GM12878 (cell line): ENCODE measurements around the gene MIPOL1. TPM values are rescaled to one million over a fixed set of nuclear protein-coding genes. Genes with fewer than 3 reads are reported as not detected.
"Not testable (repeated sequence)": the region's sequence is repeated elsewhere in the genome, so short reads cannot be mapped to it uniquely, and the experiment has no call there.

Experiments used
- ATAC-seq: fragments of 200-7000 bp; cut with Tn5 transposase; 3 replicates; pipeline ENCODE4 v1.9.1; 2020; ENCODE audit warnings: mild to moderate bottlenecking, moderate library complexity
- BruUV-seq: library from RNA; stranded (reverse); fragments of 400-500 nt; replicated peaks from 2 replicates; lab custom pipeline; 2021; lab: Mats Ljungman, UMichigan
- CTCF ChIA-PET: fragments of 300-600 bp; sonication (Branson Sonifier 250); formaldehyde crosslinking; extraction: SDS; loops from one replicate; lab custom pipeline; 2021; ENCODE audit warnings: inconsistent platforms; lab: Yijun Ruan, JAX
- POLR2A ChIA-PET: fragments of 350-600 bp; formaldehyde crosslinking; extraction: SDS; loops from one replicate; lab custom pipeline; 2021; ENCODE audit warnings: inconsistent platforms; lab: Charles Lee
- RAD21 ChIA-PET: fragments of 300-600 bp; sonication (Branson Sonifier 250); formaldehyde crosslinking; loops from one replicate; lab custom pipeline; 2023; ENCODE audit warnings: antibody characterized with exemption; ENCODE audit not compliant: unreplicated experiment; lab: Charles Lee
- SMC1A ChIA-PET: fragments of 300-600 bp; sonication (Branson Sonifier 250); formaldehyde crosslinking; loops from one replicate; lab custom pipeline; 2023; ENCODE audit not compliant: unreplicated experiment, uncharacterized antibody; lab: Charles Lee
- DNase-seq: peaks from one replicate; pipeline ENCODE4 v3.0.0-alpha.2; 2011; ENCODE audit warnings: low read depth, low spot score
- FAIRE-seq: peaks from 3 replicates; lab custom pipeline; 2011; peaks lifted over from hg19 to GRCh38; lab: Jason Lieb, UNC
- H2AFZ ChIP-seq: 2 replicates; pipeline ENCODE4 v1.6.0; 2011; ENCODE audit warnings: low read depth, low read length, control low read depth; ENCODE audit not compliant: control insufficient read depth
- H3K27ac ChIP-seq: 2 replicates; pipeline ENCODE4 v1.5.1; 2011; ENCODE audit warnings: control low read depth; ENCODE audit not compliant: control insufficient read depth, insufficient read depth
- H3K27me3 ChIP-seq, 2 experiments: replicated peaks in 1 of 2; 2 replicates each; pipeline versions ENCODE4 v1.6.0 to v1.6.1; 2011; ENCODE audit warnings: low read length in 1 of 2; ENCODE audit not compliant: control insufficient read depth in 2 of 2, insufficient read depth in 2 of 2
- H3K36me3 ChIP-seq, 2 experiments: 2 replicates each; pipeline ENCODE4 v1.5.1; 2011; ENCODE audit warnings: low read length in 1 of 2; ENCODE audit not compliant: control insufficient read depth in 2 of 2, insufficient read depth in 2 of 2
- H3K4me1 ChIP-seq: 2 replicates; pipeline ENCODE4 v1.6.1; 2011; ENCODE audit warnings: mild to moderate bottlenecking, low read length, moderate library complexity, mixed read lengths; ENCODE audit not compliant: control insufficient read depth, insufficient read depth
- H3K4me2 ChIP-seq: 2 replicates; pipeline ENCODE4 v1.6.0; 2011; ENCODE audit warnings: control low read depth; ENCODE audit not compliant: control insufficient read depth, insufficient read depth
- H3K4me3 ChIP-seq: fragments of 200-600 bp; sonication (generic); 2 replicates; pipeline ENCODE4 v1.5.1; 2016
- H3K79me2 ChIP-seq: 2 replicates; pipeline ENCODE4 v1.6.0; 2011; ENCODE audit warnings: low read length; ENCODE audit not compliant: control insufficient read depth, insufficient read depth
- H3K9ac ChIP-seq: 2 replicates; pipeline ENCODE4 v1.8.0; 2011; ENCODE audit warnings: low read length, control low read depth, mixed read lengths; ENCODE audit not compliant: control insufficient read depth, insufficient read depth
- H3K9me3 ChIP-seq: replicated peaks from 3 replicates; pipeline ENCODE4 v1.5.1; 2011; ENCODE audit warnings: mild to moderate bottlenecking, low read length; ENCODE audit not compliant: control insufficient read depth, insufficient read depth
- H4K20me1 ChIP-seq: 2 replicates; pipeline ENCODE4 v1.6.0; 2011; ENCODE audit not compliant: control insufficient read depth, insufficient read depth
- EED ChIP-seq: sonication (generic); IDR thresholded peaks from 2 replicates; pipeline ENCODE4 v1.6.1; 2016; ENCODE audit warnings: antibody characterized with exemption, low read depth
- HDAC2 ChIP-seq: fragments of 200-600 bp; sonication (generic); IDR thresholded peaks from 2 replicates; pipeline ENCODE4 v1.6.1; 2017
- MEF2B ChIP-seq: fragments of 450-650 bp; IDR thresholded peaks from 2 replicates; pipeline ENCODE4 v1.6.1; 2018; ENCODE audit warnings: mild to moderate bottlenecking, moderate library complexity; ENCODE audit not compliant: partially characterized antibody, poor library complexity, severe bottlenecking
- POLR2AphosphoS5 ChIP-seq: IDR thresholded peaks from 2 replicates; pipeline ENCODE4 v1.6.1; 2011; ENCODE audit warnings: mild to moderate bottlenecking, low read length, inconsistent platforms
- SIN3A ChIP-seq: IDR thresholded peaks from 2 replicates; pipeline ENCODE4 v1.6.1; 2012; ENCODE audit warnings: low read depth, low read length, improper control_type of control experiment
- TCF3 ChIP-seq: IDR thresholded peaks from 2 replicates; pipeline ENCODE4 v1.6.1; 2012; ENCODE audit warnings: low read depth, mild to moderate bottlenecking, low read length, borderline replicate concordance; ENCODE audit not compliant: insufficient read depth
- ZBTB40 ChIP-seq: fragments of 450-650 bp; IDR thresholded peaks from 2 replicates; pipeline ENCODE4 v1.6.1; 2016; ENCODE audit warnings: mild to moderate bottlenecking, moderate library complexity, borderline replicate concordance
- WGBS: methylation state at CpG from one replicate; pipeline ENCODE4 v1.1.6; 2016; ENCODE audit warnings: low lambda C conversion rate; ENCODE audit not compliant: insufficient replicate concordance, insufficient coverage; ENCODE audit errors: missing lambda C conversion rate; 5-methylcytosine and 5-hydroxymethylcytosine counted together
- in situ Hi-C: fragments of 300-500 bp; cut with MboI; formaldehyde crosslinking; loops from 9 replicates; pipeline ENCODE4 v1.14.3; 2018; ENCODE audit warnings: mixed read lengths
- intact Hi-C: fragments of 100-400 bp; cut with micrococcal nuclease; formaldehyde crosslinking; loops from one replicate; pipeline ENCODE4 v1.14.2; 2022; ENCODE audit not compliant: unreplicated experiment
- polyA plus RNA-seq, 11 experiments: library from polyadenylated mRNA; depleted of rRNA in 4 of 11; unstranded in 6 of 11; stranded (reverse) in 5 of 11; fragments of >200 nt; fragmentation: Nextera tagmentation in 4 of 11; fragmentation: Illumina TruSeq in 1 of 11; extraction: Ambion mirVana in 4 of 11; extraction: Trizol in 1 of 11; gene quantifications; 1 replicate in 1 of 11; 2 replicates in 10 of 11; pipeline versions ENCODE4 v1.2.1 to v1.2.3, GENCODE V29; 2011 to 2016; ENCODE audit warnings: inconsistent platforms in 2 of 11, missing spikeins in 2 of 11, low read depth in 1 of 11
- total RNA-seq, 4 experiments: library from RNA; depleted of rRNA in 3 of 4; stranded (reverse); fragments of >200 nt in 3 of 4; fragmentation: Illumina TruSeq in 1 of 4; extraction: Trizol in 1 of 4; gene quantifications; 2 replicates each; pipeline versions ENCODE4 v1.2.1 to v1.2.3, GENCODE V29; 2013 to 2021

Gene MIPOL1
- total and polyA plus RNA-seq, 10 of the 15 experiments (the other 5 are each of a cell fraction or from before 2014, with no cell fraction given) = 0.06 TPM; not detected in 9

- H3K9ac ChIP-seq = no peak overlapping the region
- no TSS peak for BruUV-seq
- CTCF ChIA-PET = no interaction called here
- no peaks in the 10 kb centered on the region for H3K79me2 ChIP-seq
- H3K27ac ChIP-seq = no peak overlapping the region
- RAD21 ChIA-PET = no interaction called here
- no peaks in the 10 kb centered on the region for H3K27me3 ChIP-seq
- POLR2A ChIA-PET = no interaction called here
- no peak overlapping the region for H3K4me3 ChIP-seq
- DNase-seq = no peak
- H3K9me3 ChIP-seq = no peaks in the 10 kb centered on the region; the same call in 2 of the 3 replicates
- no peak overlapping the region for H2AFZ ChIP-seq
- H3K4me2 ChIP-seq = no peak overlapping the region
- in situ Hi-C loops = no loop called here
- TF ChIP-seq SIN3A (no peak), HDAC2 (no peak), MEF2B (no peak), EED (no peak), TCF3 (no peak), ZBTB40 (no peak), POLR2AphosphoS5 (no peak)
- TF ChIP-seq, all 136 proteins: peak for 0
- Histone ChIP-seq H4K20me1 (no peaks in the 10 kb centered on the region), H3K4me1 (no peaks in the 10 kb centered on the region), H3K36me3 (no peaks in the 10 kb centered on the region)
- no peak for ATAC-seq
- no peak for FAIRE-seq
- SMC1A ChIA-PET = no interaction called here
- intact Hi-C loops = no loop called here
These were observed 259.6 kb downstream of the MIPOL1 start for GRCh38 chr14:37457334-37457733.

GRCh38 chr14:37462426-37462825 is 264.7 kb downstream of the MIPOL1 start:
- intact Hi-C loops, DNase-seq, H3K4me2 ChIP-seq, FAIRE-seq, SMC1A ChIA-PET, CTCF ChIA-PET, H3K27me3 ChIP-seq, H3K36me3 ChIP-seq, H3K9ac ChIP-seq, H3K9me3 ChIP-seq, in situ Hi-C loops, BruUV-seq, RAD21 ChIA-PET, H3K4me1 ChIP-seq, POLR2A ChIA-PET, H2AFZ ChIP-seq, ATAC-seq, H3K27ac ChIP-seq, H3K4me3 ChIP-seq, H4K20me1 ChIP-seq, H3K79me2 ChIP-seq: not testable (repeated sequence)
- WGBS = 42% methylated on average over 1 of the region's 1 CpG
